ENCODE measurements around the gene TOMM34. TPM values are rescaled to one million over a fixed set of nuclear protein-coding genes. Genes with fewer than 3 reads are reported as not detected.

Gene TOMM34
- polyA plus RNA-seq, 4 donors, result 34.1 to 41.6 (median 40.0) TPM

DNA sequence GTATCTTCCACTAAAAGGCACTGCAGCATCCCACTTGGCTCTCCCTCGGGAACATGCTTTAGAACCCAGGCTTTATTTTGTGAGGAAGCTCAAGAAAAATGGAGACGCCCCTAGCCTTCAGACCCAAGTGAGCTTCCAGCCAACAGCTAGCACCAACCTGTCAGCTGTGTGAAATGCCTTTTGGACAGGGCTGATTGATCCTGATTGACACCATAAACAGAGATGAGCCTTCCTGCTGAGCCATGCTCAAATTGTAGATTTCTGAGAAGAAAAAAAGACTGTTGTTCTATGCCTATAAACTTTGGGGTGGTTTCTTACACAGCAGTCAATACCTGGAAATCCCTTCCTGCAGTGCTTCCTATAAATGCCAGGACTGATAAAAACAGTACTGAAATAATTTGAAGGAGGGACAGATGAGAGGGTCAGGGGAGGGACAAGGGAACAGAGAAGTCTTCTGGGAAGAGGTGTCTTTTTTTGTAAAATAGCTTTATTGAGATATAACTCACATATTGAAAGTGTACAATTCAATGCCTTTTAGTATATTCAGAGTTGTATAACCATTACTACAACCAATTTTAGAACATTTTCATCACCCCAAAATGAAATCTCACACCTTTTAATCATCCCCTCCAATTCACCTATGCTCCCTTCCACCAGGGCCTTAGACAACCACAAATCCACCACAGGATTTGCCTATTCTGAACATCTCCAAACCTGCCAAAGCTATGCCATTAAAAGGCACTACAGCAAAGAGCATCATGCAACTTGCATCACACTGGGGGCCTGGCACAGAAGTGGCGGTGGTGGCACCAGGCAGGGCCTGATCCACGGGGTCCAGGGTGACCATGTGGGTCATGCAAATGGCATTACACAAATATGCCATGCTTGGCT, 3.4 kb upstream of the TOMM34 start:
- no peak for DNase-seq (ENCODE audit: low read depth in 4 of 4, low spot score in 3 of 4)

DNA sequence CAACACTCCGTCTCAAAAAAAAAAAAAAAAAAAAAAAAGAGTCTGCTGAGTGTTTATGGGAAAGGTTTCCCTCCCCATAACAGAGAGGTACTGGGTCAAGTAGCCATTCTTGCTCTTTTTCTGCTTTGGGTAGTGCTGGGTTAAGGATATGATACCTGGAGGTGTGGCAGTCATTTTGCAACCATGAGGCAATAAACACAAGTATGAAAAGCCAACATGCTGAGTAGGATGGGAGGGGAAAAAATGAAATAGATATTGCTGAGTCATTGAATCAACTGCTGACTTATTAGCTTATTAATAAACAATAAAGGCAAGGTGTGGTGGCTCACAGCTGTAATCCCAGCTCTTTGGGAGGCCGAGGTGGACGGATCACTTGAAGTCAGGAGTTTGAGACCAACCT, 2.3 kb upstream of the TOMM34 start:
- no peak for DNase-seq (ENCODE audit: low read depth in 4 of 4, low spot score in 3 of 4)

DNA sequence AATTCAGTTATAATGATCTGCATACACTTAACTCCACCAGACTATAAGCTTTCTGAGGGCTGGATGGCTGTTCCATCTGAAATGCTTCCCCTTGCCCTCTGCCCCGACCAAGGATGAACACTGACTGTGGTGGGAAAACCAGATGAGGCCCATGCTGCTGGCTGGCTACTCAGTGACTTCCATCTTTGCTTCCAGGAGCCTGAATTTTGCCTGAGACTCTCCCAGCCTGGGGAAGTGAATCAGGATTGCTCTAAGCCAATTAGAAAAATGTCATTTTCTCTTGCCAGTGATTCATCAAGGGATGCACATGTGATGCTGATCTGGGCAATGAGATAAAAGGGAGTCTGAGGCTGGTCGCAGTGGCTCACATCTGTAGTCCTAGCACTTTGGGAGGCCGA, 1.7 kb upstream of the TOMM34 start:
- no peak for DNase-seq (ENCODE audit: low read depth in 4 of 4, low spot score in 3 of 4)

DNA sequence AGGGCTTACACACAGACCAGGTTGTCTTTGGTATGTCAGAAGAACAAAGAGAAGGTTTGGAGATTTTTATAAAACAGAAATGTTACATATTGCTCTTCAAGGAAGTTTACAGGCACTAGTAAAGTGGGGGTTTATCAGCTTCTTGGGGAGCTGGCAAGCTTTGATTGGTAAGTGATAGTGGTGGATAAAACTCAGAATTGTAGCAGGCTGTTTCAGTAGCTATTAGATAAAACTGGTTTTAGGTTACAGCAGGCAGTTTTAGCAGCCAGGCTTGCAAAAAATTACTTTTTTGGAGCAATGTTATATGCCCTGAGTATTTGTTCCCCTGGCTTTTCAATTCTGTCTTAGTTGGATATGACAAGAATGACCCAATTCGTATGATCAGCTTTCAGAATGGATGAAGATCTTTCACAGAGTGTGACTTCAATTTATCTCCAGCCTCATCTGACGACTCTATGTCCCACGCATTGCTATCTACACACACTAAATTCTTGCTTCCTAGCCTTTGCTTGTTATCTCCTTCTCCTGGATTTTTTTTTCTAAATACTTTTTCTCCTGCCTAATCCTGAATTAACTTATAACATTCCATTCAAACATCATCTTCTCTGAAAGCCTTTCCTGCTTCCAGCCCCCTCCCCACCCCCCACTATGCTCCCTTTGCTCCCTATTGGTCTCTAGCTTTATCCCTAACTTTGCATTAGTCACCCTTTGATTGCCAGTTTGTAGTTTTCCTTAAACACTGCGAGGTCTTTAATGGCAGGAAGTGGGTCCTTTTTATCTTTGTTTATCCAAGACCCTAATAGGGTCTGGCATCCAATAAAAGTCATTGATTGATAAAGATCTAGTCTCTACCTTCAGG, 1.0 kb upstream of the TOMM34 start:
- DNase-seq (ENCODE audit: low read depth in 4 of 4, low spot score in 3 of 4), result no peak

DNA sequence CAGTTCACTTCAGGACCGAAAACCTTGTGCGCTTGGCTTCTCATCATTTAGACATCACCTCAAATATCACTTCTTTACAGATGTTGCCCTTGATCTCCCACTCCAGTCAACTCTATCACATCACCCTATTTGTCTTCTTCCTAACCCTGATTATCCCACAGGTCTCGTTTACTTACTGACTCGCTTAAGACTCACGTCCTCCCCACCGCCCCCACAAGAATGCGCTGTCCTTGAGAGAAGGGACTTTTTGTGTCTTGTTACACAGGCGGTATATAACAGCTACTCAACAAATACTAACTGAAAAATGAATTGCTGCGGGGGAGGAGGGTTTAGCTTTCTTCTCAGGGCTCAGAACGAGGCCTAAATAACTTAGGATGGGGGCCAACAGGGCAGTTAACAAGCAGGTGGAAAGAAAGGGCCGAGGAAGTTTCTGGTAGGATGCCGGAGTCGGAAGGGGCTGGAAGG, 527 bp downstream of the TOMM34 start:
- no peak for DNase-seq (ENCODE audit: low read depth in 4 of 4, low spot score in 3 of 4)

DNA sequence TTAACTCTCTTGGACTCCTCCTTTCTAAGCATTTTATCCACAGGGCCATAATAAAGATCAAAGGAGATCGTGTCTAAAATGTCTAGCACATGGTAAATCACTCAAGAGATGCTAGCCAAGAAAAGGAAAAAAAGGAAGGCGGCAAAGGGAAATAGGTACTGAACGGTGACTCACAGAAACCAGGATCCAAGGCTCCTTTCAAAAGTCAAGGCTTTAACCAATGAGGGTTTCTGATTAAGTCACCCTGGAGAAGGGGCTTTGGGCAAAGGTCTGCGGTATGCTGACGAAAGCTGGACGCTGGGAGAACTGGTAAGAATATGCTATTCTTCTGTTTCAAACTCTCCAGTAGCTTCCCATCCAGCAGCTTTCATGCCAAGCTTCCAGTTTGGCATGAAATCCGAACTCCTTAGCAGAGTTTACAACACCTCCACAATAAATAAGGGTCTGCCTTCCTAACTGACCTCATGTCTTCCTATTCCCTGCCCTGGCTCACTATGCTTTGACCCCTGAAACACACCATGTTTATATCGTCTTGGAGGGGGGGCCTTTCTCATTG, 1.0 kb downstream of the TOMM34 start:
- DNase-seq (ENCODE audit: low read depth in 4 of 4, low spot score in 3 of 4), result no peak

DNA sequence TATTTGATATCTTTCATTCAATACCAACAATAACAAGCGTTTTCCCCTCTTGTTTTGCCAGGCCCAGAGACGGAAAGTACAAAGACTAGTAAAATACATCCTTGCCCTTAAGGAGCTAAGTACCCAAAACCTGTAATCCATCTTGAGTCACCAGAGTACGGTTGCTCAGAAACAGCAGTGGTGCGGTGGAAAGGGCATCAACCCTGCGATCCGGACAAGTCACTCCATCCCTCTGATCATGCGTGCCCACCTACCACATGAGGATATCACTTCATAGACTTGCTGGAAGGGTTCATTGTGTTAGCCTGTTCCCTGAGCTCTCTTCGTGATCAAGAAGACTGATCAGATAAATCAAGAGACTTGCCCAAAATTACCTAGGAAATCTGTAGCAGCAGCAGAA, 1.9 kb downstream of the TOMM34 start:
- DNase-seq (ENCODE audit: low read depth in 4 of 4, low spot score in 3 of 4), result no peak

DNA sequence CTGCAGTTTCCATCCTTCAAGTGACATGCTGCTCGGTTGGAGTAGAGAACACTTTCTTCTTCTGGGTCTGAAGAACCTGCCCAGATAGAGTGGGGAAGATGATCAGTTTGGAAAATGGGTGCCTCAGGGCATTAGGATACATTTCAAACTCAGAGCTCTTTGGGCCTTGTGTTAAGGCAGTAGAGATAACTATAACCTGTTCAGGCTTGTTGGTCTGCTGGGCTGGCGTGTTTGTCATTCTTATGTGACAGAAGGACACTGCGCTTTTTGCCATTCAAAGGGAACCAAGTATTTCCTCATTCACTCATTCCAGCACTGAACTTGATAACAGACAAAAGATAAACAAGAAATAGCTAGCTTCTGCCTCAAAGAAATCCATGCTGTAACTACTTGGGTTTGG, 3.8 kb downstream of the TOMM34 start:
- DNase-seq (ENCODE audit: low read depth in 4 of 4, low spot score in 3 of 4), result no peak

DNA sequence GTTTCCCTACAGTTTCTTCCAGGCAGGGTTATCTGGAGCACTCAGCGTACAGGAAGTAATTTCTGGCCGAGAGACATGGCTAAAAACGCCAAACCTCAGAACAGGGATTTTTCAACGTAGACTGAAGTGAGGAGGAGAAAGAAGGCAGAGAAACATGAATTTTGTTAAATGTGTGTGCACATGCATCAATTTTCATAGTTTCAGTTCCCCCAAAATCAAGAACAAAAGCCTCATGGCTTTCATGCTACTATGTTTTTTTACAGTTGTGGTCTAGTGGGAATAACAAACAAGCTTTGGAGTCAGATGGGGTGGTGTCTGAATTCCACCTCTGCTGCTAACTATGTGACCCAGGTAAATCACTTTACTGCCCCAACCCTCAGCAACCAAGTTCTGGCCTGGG, 4.9 kb downstream of the TOMM34 start:
- no peak for DNase-seq (ENCODE audit: low read depth in 4 of 4, low spot score in 3 of 4)

DNA sequence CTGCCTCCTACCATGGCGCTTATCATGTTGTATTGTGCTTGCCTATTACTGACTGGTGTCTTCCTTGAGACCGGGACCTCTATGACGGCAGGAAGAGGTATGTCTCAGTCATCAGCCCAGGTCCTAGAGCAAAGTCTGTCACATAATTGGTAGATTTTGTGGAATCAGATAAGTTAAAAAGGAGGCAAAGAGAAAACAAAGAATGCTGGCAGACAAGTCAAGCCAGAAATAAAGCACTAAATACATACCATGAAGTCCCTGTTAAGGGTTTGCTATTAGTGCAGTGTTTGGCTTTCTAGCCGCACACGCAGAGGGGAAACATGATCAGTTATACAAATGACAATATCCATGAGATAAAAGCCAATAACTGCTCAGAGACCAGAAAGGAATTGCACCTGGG, 6.0 kb downstream of the TOMM34 start:
- no peak for DNase-seq (ENCODE audit: low read depth in 4 of 4, low spot score in 3 of 4)

DNA sequence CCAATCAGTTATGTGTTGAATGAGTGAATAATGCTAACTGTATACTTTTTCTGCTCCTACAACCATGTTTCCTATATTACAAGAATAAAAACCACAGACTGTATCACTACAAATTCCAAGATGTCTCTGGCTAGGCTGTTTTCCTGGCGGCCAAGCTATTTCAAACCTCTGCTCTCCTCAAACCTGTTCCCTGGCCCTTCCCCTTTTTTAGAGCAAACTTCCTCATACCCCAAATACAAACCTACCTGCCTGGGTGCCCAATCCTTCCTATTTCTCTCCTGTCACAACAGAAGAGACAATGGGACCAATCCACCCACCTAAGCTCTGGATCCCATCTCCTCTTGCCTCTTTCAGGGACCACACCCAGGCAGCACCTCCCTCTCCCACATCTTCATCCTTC, 7.5 kb downstream of the TOMM34 start:
- no peak for DNase-seq (ENCODE audit: low read depth in 4 of 4, low spot score in 3 of 4)

DNA sequence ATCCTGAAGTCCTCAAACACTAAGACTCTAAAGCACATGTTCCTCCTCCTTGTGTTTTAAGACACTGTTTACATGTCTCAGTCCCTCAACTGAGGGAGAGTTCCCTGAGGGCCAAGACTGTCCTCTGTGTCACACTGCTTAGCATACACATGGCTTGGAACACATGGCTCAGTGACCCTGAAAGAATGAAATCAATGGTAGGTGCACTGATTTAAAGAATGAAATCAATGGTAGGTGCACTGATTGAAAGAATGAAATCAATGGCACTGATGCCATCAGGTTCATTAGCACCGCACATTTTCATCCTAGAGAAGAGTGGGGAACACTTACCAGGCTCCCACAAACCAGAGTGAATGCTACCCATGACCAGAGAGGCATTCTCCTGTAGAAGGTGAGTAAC, 9.8 kb downstream of the TOMM34 start:
- DNase-seq (ENCODE audit: low read depth in 4 of 4, low spot score in 3 of 4), result no peak

DNA sequence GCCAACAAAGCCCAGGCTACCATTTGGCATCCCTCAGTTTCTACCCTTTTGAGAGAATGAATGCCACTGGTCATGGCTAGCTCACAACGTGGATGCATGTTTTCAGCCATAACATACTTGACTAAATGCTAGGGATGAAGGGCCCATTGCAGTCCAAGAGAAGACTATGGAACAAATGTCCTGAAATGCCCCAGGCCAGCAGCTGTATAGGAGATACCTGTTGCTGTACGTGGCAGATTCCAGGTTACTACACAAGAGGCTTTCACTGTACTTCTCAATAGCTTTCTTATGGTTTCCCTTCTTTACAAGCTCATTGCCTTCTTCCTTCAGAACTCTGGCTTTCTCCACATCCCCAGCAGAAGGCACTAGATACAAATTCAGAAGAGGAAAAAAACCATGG, 11.7 kb downstream of the TOMM34 start:
- no peak for DNase-seq (ENCODE audit: low read depth in 4 of 4, low spot score in 3 of 4)

DNA sequence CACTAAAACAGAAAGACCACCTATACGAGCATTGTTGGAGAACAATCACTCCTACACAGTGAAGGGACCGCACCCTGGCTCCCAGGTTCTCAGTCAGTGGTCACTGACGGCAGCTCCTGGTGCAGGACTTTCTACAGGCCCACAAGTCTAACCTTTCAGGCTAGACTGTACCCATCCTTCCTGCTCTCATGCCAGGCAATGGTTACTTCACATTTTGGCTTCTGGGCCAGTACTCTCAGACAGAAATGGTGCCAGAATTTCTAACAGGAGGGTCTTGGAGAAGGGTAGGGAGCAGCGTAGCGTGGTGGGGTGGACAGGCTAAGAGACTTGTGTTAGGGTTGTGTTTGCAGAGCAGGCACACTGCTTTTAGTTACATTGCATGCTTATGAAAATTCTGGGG, 12.1 kb downstream of the TOMM34 start:
- DNase-seq (ENCODE audit: low read depth in 4 of 4, low spot score in 3 of 4), result no peak

DNA sequence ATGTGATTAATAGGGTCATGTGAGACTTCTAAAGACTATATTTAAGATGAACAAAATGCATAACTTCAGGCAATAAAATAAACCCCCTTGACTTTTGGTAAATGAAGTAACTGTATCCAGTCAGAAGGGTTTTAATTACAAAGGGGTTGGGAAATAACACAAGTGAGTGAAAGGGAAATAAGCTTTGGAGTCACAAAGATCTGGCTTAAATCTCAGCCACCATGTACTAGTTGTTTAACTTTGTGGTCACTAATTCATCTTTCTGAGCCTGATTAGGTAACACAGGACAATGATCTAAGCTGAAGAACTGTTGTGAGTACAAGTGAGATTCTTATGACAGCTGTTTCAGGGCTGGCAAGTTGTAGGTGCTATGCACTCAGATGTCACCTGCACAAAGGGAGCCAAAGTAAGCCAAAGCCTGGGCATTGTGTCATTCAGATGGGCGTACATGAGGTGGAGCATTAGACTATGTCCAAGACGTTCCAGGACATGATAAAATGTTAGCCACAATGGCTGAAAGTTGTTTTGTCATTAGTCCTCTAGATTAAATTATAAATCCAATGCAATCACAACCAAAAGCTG, 13.8 kb downstream of the TOMM34 start:
- DNase-seq (ENCODE audit: low read depth in 4 of 4, low spot score in 3 of 4), result no peak

DNA sequence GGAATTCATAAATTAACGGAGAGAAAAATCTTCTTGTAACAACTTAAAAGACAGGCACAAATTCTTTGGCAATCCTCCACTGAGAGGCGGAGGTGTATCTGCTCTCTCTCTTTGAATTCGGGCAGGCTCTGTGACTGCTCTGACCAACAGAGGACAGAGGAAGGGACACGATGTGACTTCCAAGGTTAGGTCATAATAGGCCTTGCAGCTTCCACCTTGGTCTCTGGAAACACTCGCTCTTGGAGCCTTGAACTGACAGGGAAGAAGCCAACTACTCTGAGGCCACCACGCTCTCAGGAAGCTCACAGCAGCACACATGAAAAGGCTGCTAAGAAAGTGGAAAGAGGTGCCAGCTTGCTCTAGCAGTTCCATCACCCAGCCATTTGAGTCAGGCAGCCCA, 14.9 kb downstream of the TOMM34 start:
- DNase-seq (ENCODE audit: low read depth in 4 of 4, low spot score in 3 of 4), result no peak

DNA sequence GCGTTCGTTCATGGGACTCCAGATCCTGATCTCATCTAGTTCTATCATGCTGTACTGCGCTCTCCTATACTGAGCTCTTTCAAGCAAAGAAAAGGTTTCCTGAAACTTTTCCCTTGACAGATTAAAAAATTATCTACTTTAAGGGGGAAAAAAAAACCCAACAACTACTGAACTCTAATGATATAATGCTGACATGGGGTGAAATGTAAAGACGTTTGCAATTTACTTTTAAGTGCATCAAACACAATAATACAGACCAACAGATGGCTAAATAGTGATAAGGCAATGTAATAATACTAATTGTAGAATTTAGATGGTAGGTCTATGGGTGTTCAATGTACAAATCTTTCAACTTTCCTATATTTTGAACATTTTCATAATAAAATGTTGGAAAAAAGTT, 16.4 kb downstream of the TOMM34 start:
- no peak for DNase-seq (ENCODE audit: low read depth in 4 of 4, low spot score in 3 of 4)

DNA sequence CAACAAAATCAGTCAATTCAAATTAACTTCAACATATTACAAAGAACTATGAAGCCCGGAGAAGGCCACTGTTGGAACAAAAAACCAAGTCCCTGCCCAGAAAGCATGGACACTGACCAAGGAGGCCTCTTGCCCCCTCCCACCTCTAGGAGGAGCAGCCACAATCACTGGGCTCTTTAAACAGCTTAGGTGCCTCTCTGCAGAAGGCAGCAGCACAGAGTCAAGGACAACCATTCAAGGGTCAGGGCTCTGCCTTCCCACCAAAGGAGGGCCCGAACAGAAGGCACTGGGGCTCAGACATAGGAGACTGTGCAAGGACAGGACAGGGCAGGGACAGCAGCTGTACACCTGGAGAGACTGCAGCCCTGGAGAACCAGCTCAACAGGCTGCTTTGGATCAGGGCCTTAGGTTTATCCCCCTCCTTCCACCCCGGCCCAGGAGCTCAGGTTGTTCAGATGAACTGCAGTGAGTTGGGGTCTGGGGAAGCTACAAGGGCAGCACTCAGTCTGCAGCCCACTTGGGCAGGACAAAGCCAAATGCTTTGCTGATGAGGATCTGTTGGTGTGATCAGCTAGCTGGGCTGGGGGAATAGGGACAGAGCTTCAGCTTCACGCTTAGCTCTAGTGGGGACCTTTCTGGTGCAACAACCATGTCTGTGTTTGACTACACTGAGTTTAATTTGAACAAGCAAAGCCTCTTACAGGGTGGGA, 17.8 kb downstream of the TOMM34 start:
- no peak for DNase-seq (ENCODE audit: low read depth in 4 of 4, low spot score in 3 of 4)

DNA sequence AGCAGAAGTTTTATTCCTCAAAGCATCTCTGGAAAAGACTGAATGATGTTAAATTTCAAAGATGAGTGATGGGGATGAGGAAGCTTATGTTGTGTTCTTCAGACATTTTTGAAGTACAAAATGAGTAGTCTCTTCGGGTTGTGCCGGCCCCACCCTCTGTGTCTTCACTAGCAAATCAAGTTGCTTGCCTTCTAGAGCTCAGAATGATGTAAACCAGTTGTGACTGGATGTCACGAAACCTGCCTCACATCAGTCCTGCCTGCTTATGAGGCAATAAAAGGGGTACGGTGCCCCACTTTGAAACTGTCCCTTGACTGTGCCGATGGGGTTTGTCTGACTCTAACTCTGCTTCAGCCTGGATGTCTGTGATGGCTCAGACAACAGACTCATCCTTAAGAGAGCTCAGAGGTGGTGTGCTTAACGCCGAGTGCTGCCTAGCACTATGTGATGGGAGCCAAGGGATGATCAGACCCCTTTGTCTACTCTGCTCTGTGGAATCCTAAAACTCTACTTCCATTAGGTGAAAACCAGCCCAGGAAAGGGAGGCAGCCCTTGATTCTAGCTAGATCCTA, 19.0 kb downstream of the TOMM34 start:
- no peak for DNase-seq (ENCODE audit: low read depth in 4 of 4, low spot score in 3 of 4)

DNA sequence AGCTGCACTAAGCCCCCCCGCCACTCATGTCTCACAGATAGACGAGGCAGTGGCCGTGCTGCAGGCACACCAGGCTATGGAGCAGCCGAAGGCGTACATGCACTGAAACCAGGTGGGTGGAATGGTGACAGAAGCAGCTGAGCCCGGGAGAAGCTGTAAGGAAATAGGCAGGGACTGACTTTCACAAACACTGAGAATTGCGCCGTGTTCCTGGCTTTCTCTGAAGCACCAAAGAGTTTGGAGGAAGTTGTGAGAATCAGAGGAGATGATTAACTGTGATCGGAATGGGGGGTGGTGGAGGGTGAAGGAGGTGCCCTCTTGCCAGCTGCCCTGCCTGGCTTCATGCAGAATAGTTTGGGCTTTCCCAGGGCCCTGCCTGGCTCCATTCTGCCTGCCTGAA, 21.6 kb downstream of the TOMM34 start:
- DNase-seq (ENCODE audit: low read depth in 4 of 4, low spot score in 3 of 4), result no peak
